Mesenchymal stem cell (in vitro differentiated cells and primary cell): ENCODE data around the gene SFSWAP.

Experiments
- DNase-seq: peaks from one replicate; pipeline ENCODE4 v3.0.0-alpha.2; 2013
- H2AFZ ChIP-seq: one replicate; pipeline ENCODE4 v1.6.1; 2013; ENCODE audit warnings: low read depth, mild to moderate bottlenecking, control low read depth, inconsistent platforms, low read length, moderate library complexity
- H2AK5ac ChIP-seq: 2 replicates; pipeline ENCODE4 v1.6.1; 2013; ENCODE audit warnings: low read length, moderate library complexity, mild to moderate bottlenecking, inconsistent platforms; ENCODE audit not compliant: severe bottlenecking
- H2BK120ac ChIP-seq: one replicate; pipeline ENCODE4 v1.6.1; 2013; ENCODE audit warnings: low read depth, mild to moderate bottlenecking, inconsistent platforms, low read length, moderate library complexity
- H2BK12ac ChIP-seq, 2 experiments: one replicate each; pipeline ENCODE4 v1.6.1; 2013; ENCODE audit warnings: inconsistent platforms in 2 of 2, low read length in 2 of 2, mild to moderate bottlenecking in 2 of 2, moderate library complexity in 2 of 2, control low read depth in 1 of 2
- H2BK15ac ChIP-seq: one replicate; pipeline ENCODE4 v1.6.1; 2013; ENCODE audit warnings: mild to moderate bottlenecking, low read depth, inconsistent platforms; ENCODE audit not compliant: poor library complexity, severe bottlenecking
- H2BK5ac ChIP-seq: 2 replicates; pipeline ENCODE4 v1.6.1; 2013; ENCODE audit warnings: low read depth, mild to moderate bottlenecking, low read length, control low read depth, inconsistent platforms; ENCODE audit not compliant: poor library complexity, severe bottlenecking
- H3K14ac ChIP-seq, 2 experiments: one replicate each; pipeline ENCODE4 v1.6.1; 2013; ENCODE audit warnings: inconsistent platforms in 2 of 2, low read length in 2 of 2, control low read depth in 1 of 2, mild to moderate bottlenecking in 1 of 2, moderate library complexity in 1 of 2
- H3K18ac ChIP-seq, 2 experiments: one replicate each; pipeline ENCODE4 v1.6.1; 2013; ENCODE audit warnings: inconsistent platforms in 2 of 2, low read length in 2 of 2, control low read depth in 1 of 2, low read depth in 1 of 2, mild to moderate bottlenecking in 1 of 2
- H3K23ac ChIP-seq, 2 experiments: one replicate each; pipeline ENCODE4 v1.6.1; 2013; ENCODE audit warnings: inconsistent platforms in 2 of 2, low read length in 2 of 2, mild to moderate bottlenecking in 2 of 2, moderate library complexity in 2 of 2, control low read depth in 1 of 2
- H3K27ac ChIP-seq: 2 replicates; pipeline ENCODE4 v1.5.1; 2013; ENCODE audit warnings: mild to moderate bottlenecking, moderate library complexity, low read length, control low read depth, inconsistent platforms; ENCODE audit not compliant: poor library complexity, severe bottlenecking
- H3K27me3 ChIP-seq, 2 experiments: 2 replicates each; pipeline versions ENCODE4 v1.6.1 to v1.7.0; 2013; ENCODE audit warnings: low read length in 2 of 2, mild to moderate bottlenecking in 2 of 2, moderate library complexity in 2 of 2, control low read depth in 1 of 2, inconsistent platforms in 1 of 2; ENCODE audit not compliant: control insufficient read depth in 1 of 2, insufficient read depth in 1 of 2
- H3K36me3 ChIP-seq, 2 experiments: 2 replicates each; pipeline versions ENCODE4 v1.6.1 to v1.7.0; 2013; ENCODE audit warnings: low read length in 2 of 2, control low read depth in 1 of 2, inconsistent platforms in 1 of 2, low read depth in 1 of 2, mild to moderate bottlenecking in 1 of 2; ENCODE audit not compliant: insufficient read depth in 2 of 2, control insufficient read depth in 1 of 2
- H3K4ac ChIP-seq, 2 experiments: one replicate each; pipeline ENCODE4 v1.6.1; 2013; ENCODE audit warnings: inconsistent platforms in 2 of 2, low read length in 2 of 2, mild to moderate bottlenecking in 2 of 2, moderate library complexity in 2 of 2, control low read depth in 1 of 2, low read depth in 1 of 2
- H3K4me1 ChIP-seq: 2 replicates; pipeline ENCODE4 v1.6.1; 2013; ENCODE audit warnings: low read depth, low read length, control low read depth; ENCODE audit not compliant: control insufficient read depth, insufficient read depth
- H3K4me2 ChIP-seq: 2 replicates; pipeline ENCODE4 v1.6.1; 2013; ENCODE audit warnings: low read length, mild to moderate bottlenecking, inconsistent platforms; ENCODE audit not compliant: poor library complexity, severe bottlenecking
- H3K4me3 ChIP-seq, 2 experiments: 2 replicates each; pipeline versions ENCODE4 v1.5.1 to v1.7.0; 2013; ENCODE audit warnings: low read length in 2 of 2, mild to moderate bottlenecking in 2 of 2, control low read depth in 1 of 2, low read depth in 1 of 2; ENCODE audit not compliant: insufficient read depth in 1 of 2
- H3K79me1 ChIP-seq: replicated peaks from 2 replicates; pipeline ENCODE4 v1.6.1; 2013; ENCODE audit warnings: mild to moderate bottlenecking, control low read depth, low read length, inconsistent platforms; ENCODE audit not compliant: poor library complexity, severe bottlenecking
- H3K9ac ChIP-seq: 2 replicates; pipeline ENCODE4 v1.7.0; 2013; ENCODE audit warnings: mild to moderate bottlenecking, low read length, moderate library complexity
- H3K9me3 ChIP-seq: 2 replicates; pipeline ENCODE4 v1.7.0; 2013; ENCODE audit warnings: mild to moderate bottlenecking, low read length; ENCODE audit not compliant: control insufficient read depth
- H4K8ac ChIP-seq: one replicate; pipeline ENCODE4 v1.6.1; 2013; ENCODE audit warnings: inconsistent platforms, mild to moderate bottlenecking, low read length, moderate library complexity
- H4K91ac ChIP-seq: one replicate; pipeline ENCODE4 v1.6.1; 2013; ENCODE audit warnings: mild to moderate bottlenecking, low read length, inconsistent platforms
- WGBS: methylation state at CpG from one replicate; pipeline ENCODE4 v1.1.7; 2013; ENCODE audit warnings: mixed read lengths; 5-methylcytosine and 5-hydroxymethylcytosine counted together

SFSWAP gene

GRCh38 chr12:131794061-131794460 is 83.2 kb downstream of the SFSWAP start:
- H2BK5ac ChIP-seq: no peak overlapping the region
- no peak overlapping the region for H3K4ac ChIP-seq
- no peak for DNase-seq
- no peak overlapping the region for H2AFZ ChIP-seq
- H3K23ac ChIP-seq: no peak overlapping the region
- H3K14ac ChIP-seq: no peak overlapping the region
- no peak overlapping the region for H3K4me3 ChIP-seq
- H4K8ac ChIP-seq: no peak overlapping the region
- H2BK120ac ChIP-seq: no peak overlapping the region
- H2AK5ac ChIP-seq: no peak overlapping the region
- no peak overlapping the region for H4K91ac ChIP-seq
- no peaks in the 10 kb centered on the region for H3K27me3 ChIP-seq
- no peaks in the 10 kb centered on the region for H3K9me3 ChIP-seq
- peaks cover 2% of the 10 kb centered on the region for H3K4me1 ChIP-seq
- H3K4me2 ChIP-seq: no peak overlapping the region
- 99% methylated on average over 7 of the region's 7 CpGs for WGBS
- H3K18ac ChIP-seq: no peak overlapping the region
- H3K27ac ChIP-seq: no peak overlapping the region
- H2BK15ac ChIP-seq: no peak overlapping the region
- H3K79me1 ChIP-seq: peaks cover 14% of the 10 kb centered on the region
- H3K9ac ChIP-seq: no peak overlapping the region
- peaks cover 67 to 72% of the 10 kb centered on the region in 2 experiments for H3K36me3 ChIP-seq
- H2BK12ac ChIP-seq: no peak overlapping the region

GRCh38 chr12:131794573-131794972 is 83.7 kb downstream of the SFSWAP start:
- Histone ChIP-seq H2BK120ac (no peak overlapping the region), H2BK12ac (no peak overlapping the region), H4K8ac (no peak overlapping the region), H4K91ac (no peak overlapping the region), H2AK5ac (no peak overlapping the region), H3K9ac (no peak overlapping the region), H3K27me3 (no peaks in the 10 kb centered on the region), H3K79me1 (peaks cover 12% of the 10 kb centered on the region), H3K23ac (no peak overlapping the region), H3K27ac (no peak overlapping the region), H3K4me1 (peaks cover 2% of the 10 kb centered on the region), H3K4ac (no peak overlapping the region), H3K14ac (no peak overlapping the region), H2AFZ (no peak overlapping the region), H3K36me3 (peaks cover 69 to 73% of the 10 kb centered on the region in 2 experiments), H3K4me3 (no peak overlapping the region), H3K4me2 (no peak overlapping the region), H3K18ac (no peak overlapping the region), H2BK5ac (no peak overlapping the region), H3K9me3 (no peaks in the 10 kb centered on the region), H2BK15ac (no peak overlapping the region)
- no peak for DNase-seq
- WGBS: 97% methylated on average over 10 of the region's 10 CpGs

DNA sequence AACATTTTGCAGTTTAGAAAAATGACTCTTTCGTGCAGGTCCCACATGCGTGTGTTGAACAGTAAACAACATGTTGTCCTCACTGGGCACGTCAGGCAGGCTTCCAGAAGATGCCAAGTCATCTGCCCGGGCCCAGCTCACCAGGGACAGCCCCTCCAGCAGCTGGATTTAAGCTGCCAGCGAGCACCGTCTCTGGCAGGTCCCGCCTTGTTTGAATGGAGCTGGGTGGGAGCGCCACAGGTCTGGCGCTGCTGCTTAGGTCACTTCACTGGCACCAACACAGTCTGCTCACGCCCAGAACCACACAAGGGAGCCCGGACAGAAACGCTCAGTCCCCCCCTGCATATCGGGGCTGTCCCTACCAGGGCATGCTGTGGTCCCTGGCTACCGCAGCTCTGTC is 84.2 kb downstream of the SFSWAP start:
- H3K27me3 ChIP-seq: no peaks in the 10 kb centered on the region

DNA sequence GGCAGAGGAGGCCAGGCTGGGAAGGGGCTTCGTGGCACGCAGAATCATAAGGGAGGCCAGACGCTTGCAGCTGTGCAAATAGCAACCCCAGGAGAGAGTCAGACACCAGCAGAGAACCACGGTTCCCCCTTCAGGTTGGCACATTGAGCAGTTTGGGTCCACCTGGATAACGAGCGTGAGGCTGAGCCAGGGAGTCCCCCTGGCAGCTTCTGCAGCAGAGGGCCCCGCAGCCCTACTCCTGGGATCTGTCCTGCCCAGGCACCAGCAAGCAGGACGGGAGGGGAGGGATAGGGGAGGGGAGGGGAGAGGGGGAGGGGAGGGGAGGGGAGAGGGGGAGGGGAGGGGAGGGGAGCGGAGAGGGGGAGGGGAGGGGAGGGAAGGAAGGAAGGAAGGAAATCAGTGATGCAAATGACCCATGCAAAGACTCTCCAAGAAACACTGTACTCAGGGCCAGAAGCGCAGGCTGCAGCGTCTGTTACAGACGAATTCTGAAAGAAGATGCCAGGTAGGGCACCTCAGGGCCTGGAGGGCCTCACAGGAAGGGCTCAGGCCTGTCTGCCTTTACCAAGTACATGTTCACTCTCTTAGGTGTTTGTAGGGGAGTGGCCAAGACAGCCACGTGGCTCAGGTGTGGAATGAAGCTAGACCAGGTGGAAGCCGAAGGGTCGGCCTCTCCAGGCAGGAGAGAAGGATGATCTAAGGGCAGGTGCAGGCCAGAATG is 85.0 kb downstream of the SFSWAP start:
- peaks cover 12% of the 10 kb centered on the region for H3K79me1 ChIP-seq
- no peak overlapping the region for H3K4me3 ChIP-seq
- no peak overlapping the region for H2BK120ac ChIP-seq
- no peak overlapping the region for H3K14ac ChIP-seq
- H2BK12ac ChIP-seq: no peak overlapping the region
- no peak overlapping the region for H4K91ac ChIP-seq
- peak overlapping the region in 1 of 2 experiments; percentile 2 for H3K23ac ChIP-seq
- no peaks in the 10 kb centered on the region for H3K27me3 ChIP-seq
- H3K18ac ChIP-seq: no peak overlapping the region
- no peak overlapping the region for H3K27ac ChIP-seq
- no peak overlapping the region for H2AFZ ChIP-seq
- 86% methylated on average over 10 of the region's 15 CpGs for WGBS
- no peak overlapping the region for H3K4ac ChIP-seq
- peaks cover 73 to 78% of the 10 kb centered on the region in 2 experiments for H3K36me3 ChIP-seq
- no peak overlapping the region for H4K8ac ChIP-seq
- H2BK15ac ChIP-seq: no peak overlapping the region
- H3K9me3 ChIP-seq: no peaks in the 10 kb centered on the region
- H3K9ac ChIP-seq: no peak overlapping the region
- H2AK5ac ChIP-seq: no peak overlapping the region
- DNase-seq: no peak
- peaks cover 10% of the 10 kb centered on the region for H3K4me1 ChIP-seq
- H2BK5ac ChIP-seq: no peak overlapping the region
- H3K4me2 ChIP-seq: no peak overlapping the region

More for the DNA sequence above, 84.2 kb downstream of the SFSWAP start:
- Histone ChIP-seq H3K9me3 (no peaks in the 10 kb centered on the region), H4K91ac (no peak overlapping the region), H2BK120ac (no peak overlapping the region), H2BK15ac (no peak overlapping the region), H3K4me1 (peaks cover 5% of the 10 kb centered on the region), H4K8ac (no peak overlapping the region), H3K4me2 (no peak overlapping the region), H3K18ac (no peak overlapping the region), H3K23ac (no peak overlapping the region), H2BK12ac (no peak overlapping the region), H3K9ac (no peak overlapping the region), H2BK5ac (no peak overlapping the region), H2AK5ac (no peak overlapping the region), H3K4me3 (no peak overlapping the region), H3K36me3 (peaks cover 70 to 73% of the 10 kb centered on the region in 2 experiments), H3K27ac (no peak overlapping the region), H3K79me1 (peaks cover 12% of the 10 kb centered on the region), H2AFZ (no peak overlapping the region), H3K14ac (no peak overlapping the region), H3K4ac (no peak overlapping the region)
- WGBS: 96% methylated on average over 14 of the region's 14 CpGs
- DNase-seq: no peak
